Right hindlimb (tissue), 1 donor: ENCODE data around the gene PRKD1.
"Not testable (repeated sequence)": the region's sequence is repeated elsewhere in the genome, so short reads cannot be mapped to it uniquely, and the experiment has no call there.

Experiments used
- DNase-seq: peaks from one replicate; pipeline ENCODE4 v3.0.0-alpha.2; 2018

PRKD1 gene

DNA sequence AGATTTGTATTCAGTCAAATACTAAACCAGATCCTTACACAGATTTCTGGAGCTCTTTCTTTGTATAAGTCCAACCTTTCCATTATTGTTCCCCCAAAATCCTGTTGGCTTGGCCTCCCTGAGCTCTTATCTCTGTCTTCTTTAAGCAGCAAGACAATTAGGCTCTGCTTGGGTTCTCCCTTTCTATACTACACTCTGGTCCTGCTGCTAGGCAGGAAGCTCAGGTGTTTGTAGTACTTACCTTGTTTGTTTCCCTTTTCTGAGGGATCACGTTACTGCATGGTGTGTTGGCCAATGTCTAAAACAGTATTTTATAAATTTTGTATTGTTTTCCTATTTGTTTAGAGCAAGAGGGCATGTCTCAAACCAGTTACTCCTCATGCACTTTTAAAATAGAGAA, 192.9 kb downstream of the PRKD1 start:
- DNase-seq: no peak

- not testable (repeated sequence) for DNase-seq
Observed at GRCh38 chr14:29726560-29727331, 200.9 kb downstream of the PRKD1 start.

- no peak for DNase-seq
Observed at GRCh38 chr14:29724991-29725390, 202.7 kb downstream of the PRKD1 start.

GRCh38 chr14:29722831-29723230, 204.8 kb downstream of the PRKD1 start:
- DNase-seq: no peak

GRCh38 chr14:29721586-29721985, 206.1 kb downstream of the PRKD1 start:
- no peak for DNase-seq

GRCh38 chr14:29717901-29718300, 209.7 kb downstream of the PRKD1 start:
- DNase-seq: no peak

DNA sequence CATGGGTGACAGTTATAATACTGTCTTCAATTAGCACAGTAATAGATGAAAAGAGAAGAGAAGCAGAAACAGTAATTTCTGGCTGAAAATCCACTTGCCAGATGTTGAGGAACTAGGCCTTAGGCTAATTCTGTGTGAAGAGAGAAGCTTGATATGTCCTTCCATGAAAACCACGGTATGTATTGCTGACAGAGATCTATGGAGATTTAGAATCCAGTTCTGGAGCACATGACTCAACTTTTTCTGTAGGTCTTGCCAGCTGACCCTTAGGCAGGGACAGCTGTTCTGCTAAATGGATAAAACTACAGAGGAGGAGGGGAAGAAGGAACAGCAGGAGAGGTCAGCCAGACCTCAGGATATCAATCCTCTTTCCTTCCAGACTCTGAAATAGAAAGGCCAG, 211.5 kb downstream of the PRKD1 start:
- DNase-seq: no peak

- DNase-seq: no peak
Observed at GRCh38 chr14:29712601-29713000, 215.0 kb downstream of the PRKD1 start.

GRCh38 chr14:29710015-29710414, 217.6 kb downstream of the PRKD1 start:
- DNase-seq: no peak

GRCh38 chr14:29709490-29709889, 218.2 kb downstream of the PRKD1 start:
- no peak for DNase-seq

GRCh38 chr14:29706700-29707099, 220.9 kb downstream of the PRKD1 start:
- DNase-seq: no peak

DNA sequence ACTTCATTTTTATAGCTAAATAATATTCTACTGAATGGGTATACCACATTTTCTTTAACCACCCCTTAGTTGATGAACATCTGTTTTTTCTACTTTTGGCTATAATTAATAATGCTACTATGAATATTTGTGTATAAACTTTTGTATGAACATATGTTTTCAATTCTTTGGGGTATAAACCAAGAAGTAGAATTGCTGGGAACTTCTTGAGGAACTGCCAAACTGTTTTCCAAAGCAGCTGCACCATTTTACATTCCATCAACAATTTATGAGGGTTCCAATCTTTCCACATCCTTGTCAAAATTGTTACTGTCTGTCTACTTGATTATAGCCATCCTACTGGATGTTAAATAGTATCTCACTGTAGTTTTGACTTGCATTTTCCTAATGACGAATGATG, 221.8 kb downstream of the PRKD1 start:
- no peak for DNase-seq

GRCh38 chr14:29689597-29689996, 238.1 kb downstream of the PRKD1 start:
- DNase-seq: not testable (repeated sequence)

DNA sequence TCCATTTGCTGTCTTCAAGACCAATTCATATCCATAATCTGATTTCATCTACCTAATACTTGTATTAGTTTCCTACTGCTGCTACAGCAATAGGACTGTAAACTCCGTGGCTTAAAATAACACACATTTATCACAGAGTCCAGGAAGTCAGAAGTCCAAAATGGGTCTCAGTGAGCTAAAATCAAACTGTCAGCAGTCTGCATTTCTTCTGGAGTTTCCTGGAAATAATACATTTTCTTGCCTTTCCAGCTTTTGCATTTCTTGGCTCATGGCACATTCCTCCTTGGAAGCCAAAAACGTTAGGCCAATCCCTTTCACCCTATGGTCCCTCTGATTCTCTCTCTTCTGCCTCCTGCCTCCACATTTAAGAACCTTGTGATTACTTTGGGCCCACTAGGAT, 239.8 kb downstream of the PRKD1 start:
- no peak for DNase-seq

- no peak for DNase-seq
Observed at GRCh38 chr14:29687071-29687765, 240.4 kb downstream of the PRKD1 start.

- DNase-seq: no peak
Observed at GRCh38 chr14:29684926-29685325, 242.7 kb downstream of the PRKD1 start.

DNA sequence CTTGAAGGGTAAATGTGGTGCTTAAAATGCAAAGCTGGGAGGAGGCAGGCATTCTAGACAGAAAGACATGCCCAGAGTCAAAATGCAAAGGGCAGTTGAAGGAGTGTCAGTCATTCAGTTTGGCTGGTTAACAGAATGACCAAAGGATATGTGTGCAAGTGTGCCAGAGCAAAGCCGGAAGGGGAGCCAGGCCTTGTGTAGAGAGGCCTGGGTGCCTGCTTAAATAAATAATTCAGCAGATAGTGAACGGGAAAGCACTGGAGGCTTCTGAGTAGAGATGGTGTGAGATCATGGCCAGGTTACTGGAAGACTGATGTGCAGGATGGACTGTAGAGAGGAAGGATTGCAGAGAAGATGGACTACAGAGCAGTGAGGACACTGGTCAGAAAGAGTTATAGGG, 244.9 kb downstream of the PRKD1 start:
- DNase-seq: no peak

DNA sequence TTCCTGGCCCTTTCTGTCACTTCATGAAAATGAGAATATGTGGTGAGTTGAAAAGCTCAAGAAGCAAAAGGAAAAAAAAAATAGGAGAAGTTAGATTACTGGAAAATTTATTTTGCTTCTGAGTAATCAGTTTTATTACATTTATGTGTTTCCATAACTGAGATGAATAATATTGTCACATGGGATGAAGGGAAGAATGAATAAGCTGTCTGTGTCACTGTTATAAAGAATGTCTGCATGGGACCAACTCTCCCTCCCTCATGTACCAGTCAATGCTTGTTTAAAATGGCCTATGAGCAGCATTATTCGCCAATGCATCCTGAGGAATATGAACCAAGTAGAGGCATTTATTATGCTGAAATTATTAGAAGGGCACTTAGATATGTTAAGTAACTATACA, 246.3 kb downstream of the PRKD1 start:
- no peak for DNase-seq

DNA sequence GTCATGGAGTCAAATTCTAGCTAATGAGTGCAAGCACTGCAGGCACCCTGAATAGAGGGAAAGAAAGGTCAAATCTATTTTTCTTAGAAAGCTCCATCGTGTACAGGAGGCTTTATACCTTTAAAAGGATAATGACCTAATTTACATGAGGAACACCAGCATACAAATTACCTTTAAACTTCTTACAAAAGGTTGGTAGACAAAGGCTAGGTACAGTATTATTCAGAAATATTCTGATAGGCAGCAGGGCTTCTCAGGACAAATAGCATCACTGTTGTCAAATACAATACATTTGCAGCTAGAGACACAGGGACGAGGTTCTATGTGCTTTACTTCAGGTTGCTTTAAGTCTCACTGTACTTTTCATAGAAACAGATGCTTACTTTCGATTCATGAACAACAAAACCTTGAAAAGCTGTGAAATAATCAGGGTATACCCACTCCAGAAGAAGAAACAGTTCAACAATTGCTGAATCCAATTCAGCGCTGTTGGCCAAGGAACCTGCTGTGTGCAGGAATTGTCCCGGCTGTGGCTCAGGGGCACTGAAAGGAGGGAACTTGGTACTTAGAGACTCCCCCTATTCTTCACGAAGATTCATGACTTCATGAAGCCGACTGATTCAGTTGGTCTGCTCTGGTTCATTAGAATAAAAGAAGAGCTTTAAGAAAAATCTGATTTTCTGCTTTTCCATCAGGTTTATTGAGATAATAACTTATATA, 252.9 kb downstream of the PRKD1 start:
- DNase-seq: no peak

DNA sequence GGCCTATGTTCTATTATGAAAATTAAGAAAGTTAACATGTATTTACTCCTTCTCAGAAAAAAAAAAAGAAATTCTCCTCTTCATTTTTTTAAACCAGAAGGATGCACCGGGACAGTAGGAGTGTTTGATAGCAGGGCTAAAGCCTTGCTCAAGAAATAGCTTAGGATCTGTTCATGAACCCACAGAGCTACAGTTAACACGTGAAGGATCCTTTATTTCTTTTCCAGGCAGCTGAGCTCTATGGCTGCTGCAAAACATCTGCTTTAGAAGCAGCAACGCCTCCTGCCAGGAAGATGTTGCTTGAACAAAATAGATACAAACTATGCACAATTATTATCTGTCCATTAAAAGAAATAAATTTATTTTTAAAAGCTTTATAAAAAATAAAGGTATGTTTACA, 254.8 kb downstream of the PRKD1 start:
- DNase-seq: no peak

GRCh38 chr14:29671034-29671433, 256.6 kb downstream of the PRKD1 start:
- DNase-seq: no peak

- no peak for DNase-seq
Observed at GRCh38 chr14:29668201-29668600, 259.4 kb downstream of the PRKD1 start.

DNA sequence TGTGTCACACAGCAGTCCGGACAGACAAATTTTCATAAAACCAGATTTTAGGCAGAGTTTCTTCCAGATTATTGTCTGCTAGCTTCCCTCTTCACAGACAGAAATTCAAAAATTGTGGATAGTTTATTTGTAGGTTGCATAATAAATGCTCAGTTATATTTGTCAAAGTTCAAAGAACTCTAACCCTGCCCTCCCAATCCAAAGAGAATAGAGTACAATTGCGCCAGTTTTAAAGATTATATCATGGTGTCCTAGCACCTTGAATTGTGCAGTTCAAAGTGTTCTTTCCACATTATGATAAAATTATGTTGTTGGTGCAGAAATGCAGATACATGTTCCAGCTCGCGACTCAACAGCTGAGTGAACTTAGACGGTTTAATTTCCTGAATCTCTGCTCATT, 263.1 kb downstream of the PRKD1 start:
- no peak for DNase-seq

DNA sequence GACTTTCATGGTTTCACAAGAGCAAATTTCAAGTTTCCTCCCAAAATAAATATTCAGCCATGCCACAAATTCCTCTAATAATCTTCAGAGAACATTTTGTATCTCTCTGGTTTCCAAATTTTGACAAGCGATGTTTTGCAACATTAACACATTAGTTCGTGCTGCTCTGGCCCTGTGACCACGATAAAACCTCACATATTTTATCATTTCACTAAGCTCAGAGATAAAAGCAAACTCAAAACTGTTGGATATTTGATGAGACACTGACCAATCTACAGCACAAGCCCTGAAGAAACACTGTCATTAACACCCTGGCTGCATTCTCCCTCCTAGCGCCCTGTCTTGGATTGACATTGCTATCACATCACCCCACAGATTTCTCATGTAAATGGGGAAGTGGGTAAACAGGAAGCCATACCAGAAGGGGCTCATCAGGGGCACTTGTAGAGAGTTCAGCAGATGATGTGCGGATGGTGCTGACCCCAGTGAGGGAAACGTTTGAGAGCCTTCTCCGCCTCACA, 264.3 kb downstream of the PRKD1 start:
- DNase-seq: no peak
